GM12892 (cell line): Measurements from ENCODE around the gene MIOS.

ENCODE experiments used
- POLR2A ChIP-seq: IDR thresholded peaks from 2 replicates; pipeline ENCODE4 v1.6.1; 2011; ENCODE audit warnings: low read depth, low read length, control low read depth
- TAF1 ChIP-seq: IDR thresholded peaks from 2 replicates; pipeline ENCODE4 v1.6.1; 2011; ENCODE audit warnings: low read depth, mild to moderate bottlenecking, control low read depth, low read length, borderline replicate concordance

GRCh38 chr7:7614018-7614741 lies 47.5 kb downstream of the MIOS start:
- no peak for TF ChIP-seq TAF1
- TF ChIP-seq POLR2A, result no peak
